Fibroblast of skin of scalp (primary cell): ENCODE data around the gene SCN9A.
"Not testable (repeated sequence)": the region's sequence is repeated elsewhere in the genome, so short reads cannot be mapped to it uniquely, and the experiment has no call there.

Experiments used
- DNase-seq: peaks from one replicate; pipeline ENCODE4 v3.0.0-alpha.2; 2013

SCN9A gene

GRCh38 chr2:166240387-166241313 lies 135.1 kb downstream of the SCN9A start:
- no peak for DNase-seq

- peak; percentile 89 for DNase-seq
These were observed 136.2 kb downstream of the SCN9A start for GRCh38 chr2:166239548-166239947.

GRCh38 chr2:166238176-166238575 lies 137.6 kb downstream of the SCN9A start:
- peak; percentile 25 for DNase-seq

- DNase-seq = peak; percentile 79
These were observed 141.5 kb downstream of the SCN9A start for GRCh38 chr2:166234112-166234846.

GRCh38 chr2:166233244-166233643 lies 142.5 kb downstream of the SCN9A start:
- no peak for DNase-seq

- no peak for DNase-seq
These were observed 145.0 kb downstream of the SCN9A start for GRCh38 chr2:166230724-166231070.

- peak; percentile 15 for DNase-seq
These were observed 145.6 kb downstream of the SCN9A start for GRCh38 chr2:166230024-166230723.

- no peak for DNase-seq
These were observed 146.1 kb downstream of the SCN9A start for GRCh38 chr2:166229678-166230023.

GRCh38 chr2:166224197-166224596 lies 151.5 kb downstream of the SCN9A start:
- DNase-seq = no peak

- DNase-seq = no peak
These were observed 152.4 kb downstream of the SCN9A start for GRCh38 chr2:166223298-166223697.

- no peak for DNase-seq
These were observed 164.7 kb downstream of the SCN9A start for GRCh38 chr2:166211079-166211478.

GRCh38 chr2:166209944-166210343 lies 165.8 kb downstream of the SCN9A start:
- not testable (repeated sequence) for DNase-seq

GRCh38 chr2:166209367-166209766 lies 166.4 kb downstream of the SCN9A start:
- DNase-seq = not testable (repeated sequence)

- not testable (repeated sequence) for DNase-seq
These were observed 169.6 kb downstream of the SCN9A start for GRCh38 chr2:166206153-166206552.

GRCh38 chr2:166202778-166203177 lies 173.0 kb downstream of the SCN9A start:
- no peak for DNase-seq

- DNase-seq = no peak
These were observed 178.3 kb downstream of the SCN9A start for GRCh38 chr2:166197446-166197845.

- DNase-seq = no peak
These were observed 182.3 kb downstream of the SCN9A start for GRCh38 chr2:166193407-166193806.

- DNase-seq = no peak
These were observed 187.7 kb downstream of the SCN9A start for GRCh38 chr2:166188084-166188483.

GRCh38 chr2:166184789-166185188 lies 191.0 kb downstream of the SCN9A start:
- no peak for DNase-seq

- no peak for DNase-seq
These were observed 194.0 kb downstream of the SCN9A start for GRCh38 chr2:166181813-166182154.

- peak; percentile 41 for DNase-seq
These were observed 194.6 kb downstream of the SCN9A start for GRCh38 chr2:166180951-166181812.

GRCh38 chr2:166179201-166179600 lies 196.5 kb downstream of the SCN9A start:
- DNase-seq = peak; percentile 11
